HG03520 (cell line): Measurements from ENCODE around the gene ZNF554.
"Not testable (repeated sequence)": the region's sequence is repeated elsewhere in the genome, so short reads cannot be mapped to it uniquely, and the experiment has no call there.

ENCODE experiments used
- ATAC-seq: cut with Tn5 transposase; IDR thresholded peaks from one replicate; pipeline ENCODE4 v1.9.1; 2021; ENCODE audit warnings: mild to moderate bottlenecking, moderate library complexity; ENCODE audit not compliant: unreplicated experiment

Gene ZNF554

GRCh38 chr19:2790557-2791271 is 29.0 kb upstream of the ZNF554 start:
- ATAC-seq: no peak

GRCh38 chr19:2791440-2791839 is 28.2 kb upstream of the ZNF554 start:
- ATAC-seq: no peak

GRCh38 chr19:2791876-2792275 is 27.8 kb upstream of the ZNF554 start:
- ATAC-seq: no peak

- ATAC-seq: not testable (repeated sequence)
Observed at GRCh38 chr19:2792666-2793065, 27.0 kb upstream of the ZNF554 start.

GRCh38 chr19:2793126-2793525 is 26.5 kb upstream of the ZNF554 start:
- ATAC-seq: no peak

- no peak for ATAC-seq
Observed at GRCh38 chr19:2793577-2793976, 26.1 kb upstream of the ZNF554 start.

- no peak for ATAC-seq
Observed at GRCh38 chr19:2795827-2796658, 23.6 kb upstream of the ZNF554 start.

GRCh38 chr19:2796659-2797266 is 22.9 kb upstream of the ZNF554 start:
- no peak for ATAC-seq

GRCh38 chr19:2797280-2797679 is 22.4 kb upstream of the ZNF554 start:
- ATAC-seq: no peak

- ATAC-seq: no peak
Observed at GRCh38 chr19:2798158-2798685, 21.4 kb upstream of the ZNF554 start.

GRCh38 chr19:2798733-2799132 is 20.9 kb upstream of the ZNF554 start:
- ATAC-seq: no peak

- ATAC-seq: no peak
Observed at GRCh38 chr19:2799273-2800020, 20.2 kb upstream of the ZNF554 start.

GRCh38 chr19:2800506-2800905 is 19.2 kb upstream of the ZNF554 start:
- ATAC-seq: no peak

GRCh38 chr19:2802826-2803225 is 16.8 kb upstream of the ZNF554 start:
- no peak for ATAC-seq

- ATAC-seq: no peak
Observed at GRCh38 chr19:2803486-2804155, 16.0 kb upstream of the ZNF554 start.

GRCh38 chr19:2804156-2805004 is 15.3 kb upstream of the ZNF554 start:
- ATAC-seq: no peak

- no peak for ATAC-seq
Observed at GRCh38 chr19:2805261-2805900, 14.3 kb upstream of the ZNF554 start.

GRCh38 chr19:2805991-2806649 is 13.5 kb upstream of the ZNF554 start:
- ATAC-seq: no peak
